IMR-90 (cell line): Measurements from ENCODE around the gene MTA1. TPM values are rescaled to one million over a fixed set of nuclear protein-coding genes. Genes with fewer than 3 reads are reported as not detected.

ENCODE experiments used
- ATAC-seq: fragments of 200-7000 bp; cut with Tn5 transposase; 2 replicates; pipeline ENCODE4 v1.9.1; 2020; ENCODE audit warnings: low read depth, mild to moderate bottlenecking, moderate library complexity
- BruUV-seq: library from RNA; stranded (reverse); fragments of 400-500 nt; replicated peaks from 2 replicates; lab custom pipeline; 2021; lab: Mats Ljungman, UMichigan
- CTCF ChIA-PET: fragments of 300-600 bp; formaldehyde crosslinking; extraction: SDS; loops from one replicate; lab custom pipeline; 2021; ENCODE audit warnings: antibody characterized with exemption; lab: Yijun Ruan, JAX
- POLR2A ChIA-PET: fragments of 300-600 bp; sonication (Branson Sonifier 250); formaldehyde crosslinking; loops from one replicate; lab custom pipeline; 2022; ENCODE audit warnings: antibody characterized with exemption; ENCODE audit not compliant: unreplicated experiment; lab: Charles Lee
- DNase-seq: peaks from one replicate; pipeline ENCODE4 v3.0.0; 2013
- H2AFZ ChIP-seq: replicated peaks from 2 replicates; pipeline ENCODE3; 2013; ENCODE audit warnings: low read length, mild to moderate bottlenecking; ENCODE audit not compliant: poor library complexity
- H2AK5ac ChIP-seq: 2 replicates; pipeline ENCODE4 v1.6.1; 2013; ENCODE audit warnings: low read depth, low read length, inconsistent platforms
- H2AK9ac ChIP-seq: replicated peaks from 2 replicates; pipeline ENCODE3; 2013; ENCODE audit warnings: mild to moderate bottlenecking, low read depth, low read length, moderate library complexity; ENCODE audit not compliant: poor library complexity
- H2BK120ac ChIP-seq: 2 replicates; pipeline ENCODE4 v1.6.1; 2013; ENCODE audit warnings: low read depth, low read length, inconsistent platforms
- H2BK15ac ChIP-seq: 3 replicates; pipeline ENCODE4 v1.6.1; 2013; ENCODE audit warnings: low read depth, low read length, inconsistent platforms
- H2BK20ac ChIP-seq: 2 replicates; pipeline ENCODE4 v1.6.1; 2013; ENCODE audit warnings: low read depth, mild to moderate bottlenecking, inconsistent platforms, low read length, moderate library complexity
- H2BK5ac ChIP-seq: 2 replicates; pipeline ENCODE4 v1.6.1; 2013; ENCODE audit warnings: mild to moderate bottlenecking, low read depth, low read length, inconsistent platforms; ENCODE audit not compliant: poor library complexity, severe bottlenecking
- H3K14ac ChIP-seq: replicated peaks from 2 replicates; pipeline ENCODE4 v1.6.1; 2013; ENCODE audit warnings: low read depth, low read length, inconsistent platforms
- H3K18ac ChIP-seq: 2 replicates; pipeline ENCODE4 v1.6.1; 2013; ENCODE audit warnings: low read depth, low read length, control low read depth
- H3K23ac ChIP-seq: 2 replicates; pipeline ENCODE4 v1.6.1; 2013; ENCODE audit warnings: low read depth, low read length, inconsistent platforms
- H3K27ac ChIP-seq: 2 replicates; pipeline ENCODE4 v1.5.1; 2013; ENCODE audit warnings: mild to moderate bottlenecking, control low read depth, low read length; ENCODE audit not compliant: insufficient read depth
- H3K27me3 ChIP-seq: 2 replicates; pipeline ENCODE4 v1.6.1; 2013; ENCODE audit warnings: low read length; ENCODE audit not compliant: control insufficient read depth, insufficient read depth
- H3K36me3 ChIP-seq: 2 replicates; pipeline ENCODE4 v1.6.1; 2013; ENCODE audit warnings: low read length, mixed read lengths; ENCODE audit not compliant: control insufficient read depth, insufficient read depth
- H3K4ac ChIP-seq: 2 replicates; pipeline ENCODE4 v1.6.1; 2013; ENCODE audit warnings: low read depth, low read length, inconsistent platforms
- H3K4me1 ChIP-seq: 2 replicates; pipeline ENCODE4 v1.6.1; 2013; ENCODE audit warnings: low read length, mixed read lengths; ENCODE audit not compliant: control insufficient read depth, insufficient read depth
- H3K4me2 ChIP-seq: 2 replicates; pipeline ENCODE4 v1.6.1; 2013; ENCODE audit warnings: low read depth, mild to moderate bottlenecking, control low read depth, low read length, moderate library complexity
- H3K4me3 ChIP-seq: 2 replicates; pipeline ENCODE4 v1.5.1; 2013; ENCODE audit warnings: low read depth, mild to moderate bottlenecking, control low read depth, low read length, moderate library complexity; ENCODE audit not compliant: insufficient read depth
- H3K56ac ChIP-seq: 2 replicates; pipeline ENCODE4 v1.6.1; 2013; ENCODE audit warnings: low read length, inconsistent platforms; ENCODE audit not compliant: insufficient read depth; ENCODE audit errors: extremely low read depth
- H3K79me1 ChIP-seq, 2 experiments: 2 replicates each; pipeline ENCODE4 v1.6.1; 2013; ENCODE audit warnings: low read length in 2 of 2, inconsistent platforms in 1 of 2, low read depth in 1 of 2
- H3K9ac ChIP-seq: 2 replicates; pipeline ENCODE4 v1.6.1; 2013; ENCODE audit warnings: low read depth, low read length, control low read depth
- H3K9me1 ChIP-seq: 2 replicates; pipeline ENCODE4 v1.6.1; 2013; ENCODE audit warnings: low read length, inconsistent platforms; ENCODE audit not compliant: insufficient read depth
- H3K9me3 ChIP-seq: 2 replicates; pipeline ENCODE4 v1.6.1; 2013; ENCODE audit warnings: low read length; ENCODE audit not compliant: control insufficient read depth, insufficient read depth
- H4K20me1 ChIP-seq: 2 replicates; pipeline ENCODE4 v1.6.1; 2013; ENCODE audit warnings: low read length, inconsistent platforms; ENCODE audit not compliant: insufficient read depth
- H4K5ac ChIP-seq: 2 replicates; pipeline ENCODE4 v1.6.1; 2013; ENCODE audit warnings: mild to moderate bottlenecking, low read depth, low read length, control low read depth
- H4K8ac ChIP-seq, 2 experiments: 2 replicates each; pipeline ENCODE4 v1.6.1; 2013; ENCODE audit warnings: low read depth in 2 of 2, low read length in 2 of 2, control low read depth in 1 of 2, inconsistent platforms in 1 of 2
- H4K91ac ChIP-seq: 2 replicates; pipeline ENCODE4 v1.6.1; 2013; ENCODE audit warnings: low read depth, low read length, inconsistent platforms; ENCODE audit not compliant: insufficient read depth
- CEBPB ChIP-seq: IDR thresholded peaks from 2 replicates; pipeline ENCODE4 v1.6.1; 2012; ENCODE audit warnings: low read depth, low read length, improper control_type of control experiment
- CHD1 ChIP-seq: IDR thresholded peaks from 2 replicates; pipeline ENCODE4 v1.6.1; 2012; ENCODE audit warnings: low read depth, low read length, improper control_type of control experiment
- CTCF ChIP-seq: conservative IDR thresholded peaks from 2 replicates; pipeline ENCODE4 v1.5.1; 2012; ENCODE audit warnings: mild to moderate bottlenecking, low read depth, low read length, improper control_type of control experiment
- MAZ ChIP-seq: IDR thresholded peaks from 2 replicates; pipeline ENCODE4 v1.6.1; 2012; ENCODE audit warnings: low read depth, mild to moderate bottlenecking, low read length, improper control_type of control experiment, moderate library complexity, borderline replicate concordance
- MXI1 ChIP-seq: IDR thresholded peaks from 2 replicates; pipeline ENCODE4 v1.6.1; 2012; ENCODE audit warnings: low read depth, mild to moderate bottlenecking, low read length, moderate library complexity, borderline replicate concordance
- NFE2L2 ChIP-seq: fragments of 150-350 bp; IDR thresholded peaks from 2 replicates; pipeline ENCODE4 v1.6.1; 2016; ENCODE audit warnings: low read depth, mild to moderate bottlenecking, low read length
- RFX5 ChIP-seq: IDR thresholded peaks from 2 replicates; pipeline ENCODE4 v1.8.0; 2012; ENCODE audit warnings: low read depth, mild to moderate bottlenecking, low read length, moderate library complexity
- SMC3 ChIP-seq: fragments of 150-350 bp; IDR thresholded peaks from 2 replicates; pipeline ENCODE4 v1.6.1; 2016; ENCODE audit warnings: low read depth, mild to moderate bottlenecking, antibody characterized with exemption, low read length, moderate library complexity
- WGBS, 2 experiments: methylation state at CpG; one replicate each; pipeline versions ENCODE4 v1.1.5 to v1.1.7; 2013; ENCODE audit warnings: missing lambda C conversion rate in 2 of 2; ENCODE audit not compliant: insufficient read length in 1 of 2; ENCODE audit errors: extremely low coverage in 2 of 2; 5-methylcytosine and 5-hydroxymethylcytosine counted together
- dilution Hi-C: fragments of 300-500 bp; cut with HindIII; formaldehyde crosslinking; loops from one replicate; pipeline ENCODE4 v1.14.3; 2018; ENCODE audit warnings: low sequenced_read_pairs; ENCODE audit not compliant: unreplicated experiment
- in situ Hi-C: fragments of 300-500 bp; cut with MboI; formaldehyde crosslinking; loops from 3 replicates; pipeline ENCODE4 v1.14.3; 2019; ENCODE audit warnings: low sequenced_read_pairs, inconsistent platforms, mixed read lengths
- intact Hi-C: fragments of 100-400 bp; cut with micrococcal nuclease; formaldehyde crosslinking; loops from 2 replicates; pipeline ENCODE4 v1.10.0; 2022
- polyA plus RNA-seq, 3 experiments: library from polyadenylated mRNA; depleted of rRNA; stranded (reverse); fragments of >200 nt; gene quantifications; 2 replicates each; pipeline ENCODE4 v1.2.3, GENCODE V29; 2012; ENCODE audit warnings: low replicate concordance in 1 of 3
- total RNA-seq: library from RNA; depleted of rRNA; stranded (reverse); fragments of >200 nt; gene quantifications from 2 replicates; pipeline ENCODE4 v1.2.3, GENCODE V29; 2012
- TF ChIP-seq, protein P1 (sequence below): fragments of 150-350 bp; IDR thresholded peaks from 2 replicates; pipeline ENCODE4 v1.6.1; 2016; ENCODE audit warnings: low read depth, mild to moderate bottlenecking, low read length, moderate library complexity, borderline replicate concordance

The MTA1 gene
- total and polyA plus RNA-seq, 2 of the 4 experiments (the other 2 are of a cell fraction): 21.5 to 61.6 TPM

GRCh38 chr14:105482486-105483110, 63.0 kb downstream of the MTA1 start:
- BruUV-seq: no TSS peak
- H2AK9ac ChIP-seq: no peak overlapping the region
- WGBS, 2 experiments: 75% methylated on average over 8 of the region's 18 CpGs; no CpG with 5 or more reads in 1 of the 2 experiments
- no peak for TF ChIP-seq MXI1
- no peak for TF ChIP-seq RFX5
- TF ChIP-seq MAZ: no peak
- no peak for TF ChIP-seq SMC3
- no peak for TF ChIP-seq NFE2L2
- no peak for TF ChIP-seq CHD1
- TF ChIP-seq CEBPB: no peak
- TF ChIP-seq, protein P1, sequence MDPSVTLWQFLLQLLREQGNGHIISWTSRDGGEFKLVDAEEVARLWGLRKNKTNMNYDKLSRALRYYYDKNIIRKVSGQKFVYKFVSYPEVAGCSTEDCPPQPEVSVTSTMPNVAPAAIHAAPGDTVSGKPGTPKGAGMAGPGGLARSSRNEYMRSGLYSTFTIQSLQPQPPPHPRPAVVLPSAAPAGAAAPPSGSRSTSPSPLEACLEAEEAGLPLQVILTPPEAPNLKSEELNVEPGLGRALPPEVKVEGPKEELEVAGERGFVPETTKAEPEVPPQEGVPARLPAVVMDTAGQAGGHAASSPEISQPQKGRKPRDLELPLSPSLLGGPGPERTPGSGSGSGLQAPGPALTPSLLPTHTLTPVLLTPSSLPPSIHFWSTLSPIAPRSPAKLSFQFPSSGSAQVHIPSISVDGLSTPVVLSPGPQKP: no peak
- TF ChIP-seq CTCF: no peak
- H3K4me3 ChIP-seq: no peak overlapping the region
- dilution Hi-C loops (no loop called here), intact Hi-C loops (loop anchor here (1.0 kb wide), 1 partner anchor 8 kb away; no protein-coding TSS in a partner anchor), in situ Hi-C loops (no loop called here)
- H2AK5ac ChIP-seq: no peak overlapping the region
- no peaks in the 10 kb centered on the region; the same call in 1 of the 2 replicates for H4K20me1 ChIP-seq
- H3K14ac ChIP-seq: no peak overlapping the region
- ATAC-seq: no peak
- no peaks in the 10 kb centered on the region for H3K9me3 ChIP-seq
- H2BK5ac ChIP-seq: no peak overlapping the region
- no peak overlapping the region for H3K23ac ChIP-seq
- H3K9me1 ChIP-seq: peaks cover 6% of the 10 kb centered on the region
- ChIA-PET POLR2A (no interaction called here), CTCF (interaction anchor here (2.2 kb wide), 1 partner anchor 7 kb away, joined by 32 read pairs; no protein-coding TSS in a partner anchor)
- H3K4me2 ChIP-seq: no peak overlapping the region
- no peak overlapping the region for H2AFZ ChIP-seq
- H3K56ac ChIP-seq: no peak overlapping the region
- H3K4ac ChIP-seq: no peak overlapping the region; the same call in 1 of the 2 replicates
- H3K27me3 ChIP-seq: peaks cover 23% of the 10 kb centered on the region; the same call in 1 of the 2 replicates
- no peak overlapping the region for H2BK20ac ChIP-seq
- no peak overlapping the region for H4K91ac ChIP-seq
- no peak overlapping the region for H4K5ac ChIP-seq
- no peak overlapping the region; a peak in 1 of 4 replicates for H4K8ac ChIP-seq
- no peaks in the 10 kb centered on the region; a peak in 1 of 4 replicates for H3K79me1 ChIP-seq
- H3K9ac ChIP-seq: no peak overlapping the region
- no peak overlapping the region; the same call in 2 of the 3 replicates for H2BK15ac ChIP-seq
- H3K36me3 ChIP-seq: no peaks in the 10 kb centered on the region
- no peak overlapping the region for H3K27ac ChIP-seq
- no peak overlapping the region for H2BK120ac ChIP-seq
- H3K18ac ChIP-seq: no peak overlapping the region
- H3K4me1 ChIP-seq: peaks cover 15% of the 10 kb centered on the region
- DNase-seq: no peak
